ENCODE data around the gene EPN2.
A peak's percentile ranks its signal among the peaks of the same experiment; 100 is the strongest.

EPN2 gene

DNA sequence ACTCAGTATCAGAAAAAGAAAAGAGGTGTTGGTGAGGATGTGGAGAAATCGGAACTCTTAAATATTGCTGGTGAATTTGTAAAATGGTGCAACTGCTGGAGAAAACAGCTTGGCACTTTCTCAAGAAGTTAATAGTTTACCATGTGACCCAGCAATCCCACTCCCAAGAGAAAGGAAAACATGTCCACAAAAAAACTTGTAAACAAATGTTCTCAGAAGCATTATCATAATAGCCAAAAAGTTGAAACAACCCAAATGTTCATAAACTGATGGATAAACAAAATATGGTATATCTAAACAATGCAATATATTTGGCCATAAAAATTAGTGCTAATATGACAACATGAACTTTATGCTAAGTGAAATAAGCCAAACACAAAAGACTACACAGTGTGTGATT lies 138.6 kb downstream of the EPN2 start:
- ChIA-PET POLR2A (interaction anchor here (1.6 kb wide), 1 partner anchor 13 kb away, joined by 9 read pairs; the partner anchor contains the start of gene B9D1), CTCF (interaction anchor here (0.6 to 0.8 kb wide), 2 partner anchors 13 to 128 kb away, joined by 3 to 4 read pairs; partner anchors contain the start of gene B9D1)
- no peak for DNase-seq (ENCODE audit: extremely low spot score)
- TF ChIP-seq LEF1 (IDR thresholded peaks at IDR 0.05; ENCODE audit: borderline replicate concordance) = no peak
- TF ChIP-seq SP1 (IDR thresholded peaks at IDR 0.05) = no peak
- no peak for TF ChIP-seq NFRKB (IDR thresholded peaks at IDR 0.05)
- TF ChIP-seq ZNF384 (IDR thresholded peaks at IDR 0.05) = no peak
- TF ChIP-seq FOXM1 (IDR thresholded peaks at IDR 0.05; ENCODE audit: borderline replicate concordance) = no peak
- no peak for TF ChIP-seq ARNT (IDR thresholded peaks at IDR 0.05)
- TF ChIP-seq SUZ12 (IDR thresholded peaks at IDR 0.05) = no peak
- TF ChIP-seq BHLHE40 (IDR thresholded peaks at IDR 0.05; ENCODE audit: borderline replicate concordance) = no peak
- TF ChIP-seq CTBP1 (IDR thresholded peaks at IDR 0.05; ENCODE audit: borderline replicate concordance) = no peak

DNA sequence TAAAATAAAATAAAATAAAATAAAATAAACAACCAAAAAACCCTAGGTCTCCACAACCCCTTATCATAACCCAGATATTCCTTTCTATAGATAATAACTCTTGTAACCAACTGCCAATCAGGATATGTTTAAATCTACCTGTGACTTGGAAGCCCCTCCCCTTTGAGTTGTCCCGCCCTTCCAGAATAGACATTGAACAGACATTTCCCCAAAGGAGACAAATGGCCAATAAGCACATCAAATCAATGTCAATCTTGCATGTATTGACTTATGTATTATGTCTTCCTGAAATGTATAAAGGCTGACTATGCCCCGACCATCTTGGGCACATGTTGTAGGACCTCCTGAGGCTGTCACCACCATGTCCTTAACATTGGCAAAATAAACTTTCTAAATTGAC lies 139.6 kb downstream of the EPN2 start:
- TF ChIP-seq L3MBTL2 (conservative IDR thresholded peaks at IDR 0.05) (no peak), ELF4 (IDR thresholded peaks at IDR 0.05) (no peak)
- TF ChIP-seq, protein P1, sequence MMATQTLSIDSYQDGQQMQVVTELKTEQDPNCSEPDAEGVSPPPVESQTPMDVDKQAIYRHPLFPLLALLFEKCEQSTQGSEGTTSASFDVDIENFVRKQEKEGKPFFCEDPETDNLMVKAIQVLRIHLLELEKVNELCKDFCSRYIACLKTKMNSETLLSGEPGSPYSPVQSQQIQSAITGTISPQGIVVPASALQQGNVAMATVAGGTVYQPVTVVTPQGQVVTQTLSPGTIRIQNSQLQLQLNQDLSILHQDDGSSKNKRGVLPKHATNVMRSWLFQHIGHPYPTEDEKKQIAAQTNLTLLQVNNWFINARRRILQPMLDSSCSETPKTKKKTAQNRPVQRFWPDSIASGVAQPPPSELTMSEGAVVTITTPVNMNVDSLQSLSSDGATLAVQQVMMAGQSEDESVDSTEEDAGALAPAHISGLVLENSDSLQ (IDR thresholded peaks at IDR 0.05) = peak; percentile 85
- DNase-seq (ENCODE audit: extremely low spot score) = no peak
- POLR2A ChIA-PET = interaction anchor here (0.7 to 4.3 kb wide), 26 partner anchors 12 to 421 kb away, joined by 3 to 112 read pairs (median 6); partner anchors contain the start of genes B9D1 and MFAP4
- CTCF ChIA-PET = interaction anchor here (1.0 to 2.2 kb wide), 2 partner anchors 14 to 20 kb away, joined by 3 to 22 read pairs; partner anchors contain the start of gene B9D1

DNA sequence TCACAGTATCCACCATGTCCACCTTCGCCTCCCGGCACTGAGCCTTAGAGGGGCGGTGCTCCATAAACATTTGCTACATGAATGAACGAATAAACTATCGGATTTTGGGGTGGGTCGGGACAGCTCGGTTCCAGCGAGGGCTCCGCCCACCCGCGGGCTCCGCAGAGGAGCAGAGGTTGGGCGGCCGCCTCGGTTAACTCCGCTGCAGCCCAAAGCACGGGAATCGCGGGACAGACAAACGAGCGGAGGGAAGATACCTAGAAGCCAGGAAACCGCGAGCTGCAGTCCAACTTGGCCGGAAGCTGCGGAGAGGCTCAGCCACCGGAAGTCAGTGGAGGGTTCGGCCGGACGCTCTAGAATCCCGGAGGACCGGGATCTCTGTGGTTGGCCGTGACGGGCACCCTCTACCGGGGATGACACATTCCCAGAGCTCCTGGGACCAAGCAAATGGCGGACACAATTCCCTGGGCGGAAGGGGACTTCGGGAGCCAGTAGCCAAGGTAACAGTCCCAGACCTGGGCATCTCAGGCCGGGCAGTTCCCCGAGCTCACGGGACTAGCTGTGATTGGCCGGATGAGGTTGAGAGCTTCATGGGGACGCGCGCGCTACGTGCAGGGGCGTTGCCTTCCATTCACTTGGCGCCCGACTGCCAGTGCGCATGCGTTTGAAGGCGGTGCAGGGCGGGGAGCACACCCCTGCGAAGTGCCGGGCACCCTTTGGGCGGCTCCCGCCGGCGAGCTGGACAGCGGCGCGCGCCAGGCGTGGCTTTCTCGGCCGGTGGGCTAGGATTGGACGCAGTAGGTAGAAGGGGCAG lies 140.6 kb downstream of the EPN2 start:
- POLR2A ChIA-PET = interaction anchor here (0.7 to 4.3 kb wide), 51 partner anchors 9 to 420 kb away, joined by 3 to 112 read pairs (median 5); partner anchors contain the start of genes ALDH3A2, B9D1 and MFAP4
- CTCF ChIA-PET = interaction anchor here (0.7 to 2.2 kb wide), 7 partner anchors 11 to 389 kb away, joined by 3 to 22 read pairs (median 3); partner anchors contain the start of gene B9D1
- TF ChIP-seq ELF4 (IDR thresholded peaks at IDR 0.05) (peak; percentile 29; the same call in 1 of the 2 replicates), FOXK2 (IDR thresholded peaks at IDR 0.05) (no peak), L3MBTL2 (conservative IDR thresholded peaks at IDR 0.05) (0 out of 2 replicates have a peak, but pooled peaks have one; percentile 21), HDGF (IDR thresholded peaks at IDR 0.05; ENCODE audit: borderline replicate concordance) (peak; percentile 100)
- TF ChIP-seq, protein P1 (IDR thresholded peaks at IDR 0.05) = peak; percentile 29

DNA sequence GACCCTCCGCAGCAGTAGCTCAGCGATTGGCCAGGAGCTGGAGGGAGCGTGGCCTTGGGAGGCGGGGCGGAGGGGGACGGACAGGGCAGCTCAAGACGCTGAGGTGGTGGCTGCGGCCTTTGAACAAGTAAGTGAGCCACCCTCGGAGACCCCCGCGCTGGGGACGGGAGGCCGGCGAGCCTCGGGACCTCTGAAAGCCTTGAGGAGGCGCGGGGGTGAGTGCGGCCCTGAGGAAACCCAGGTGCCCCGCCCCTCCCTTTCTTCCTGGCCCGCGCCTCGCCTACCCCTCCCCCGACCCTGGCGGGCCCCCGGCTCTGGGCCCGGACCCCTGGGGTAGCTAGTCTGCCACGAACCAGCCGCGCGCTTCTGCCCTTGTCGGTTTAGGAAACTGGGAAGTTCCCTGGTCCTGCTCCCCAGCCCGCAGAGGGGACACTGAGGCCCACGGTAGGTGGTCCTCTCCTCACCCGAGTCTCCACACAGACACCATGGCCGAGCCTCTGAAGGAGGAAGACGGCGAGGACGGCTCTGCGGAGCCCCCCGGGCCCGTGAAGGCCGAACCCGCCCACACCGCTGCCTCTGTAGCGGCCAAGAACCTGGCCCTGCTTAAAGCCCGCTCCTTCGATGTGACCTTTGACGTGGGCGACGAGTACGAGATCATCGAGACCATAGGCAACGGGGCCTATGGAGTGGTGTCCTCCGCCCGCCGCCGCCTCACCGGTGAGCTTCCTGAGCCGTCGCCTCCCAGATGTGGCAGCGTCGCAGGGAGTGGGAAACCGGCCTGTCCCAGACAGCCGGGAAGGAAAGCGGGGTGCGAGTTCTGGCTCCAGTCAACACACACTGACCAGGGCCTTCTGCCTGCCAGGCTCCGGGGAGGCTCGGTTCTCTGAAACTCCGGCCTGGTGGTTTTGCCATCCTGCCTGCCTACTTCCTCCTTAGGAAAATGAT lies 141.5 kb downstream of the EPN2 start, which contains the start of gene MAPK7:
MAPK7 (plus strand) TSS at position 83 of the 945 bp plus-strand sequence; CDS start at position 486, 403 bp downstream.
- CTCF ChIA-PET = interaction anchor here (0.7 to 2.2 kb wide), 6 partner anchors 10 to 388 kb away, joined by 3 to 22 read pairs (median 4); partner anchors contain the start of gene B9D1
- no peak for TF ChIP-seq SP1 (IDR thresholded peaks at IDR 0.05)
- TF ChIP-seq ELF4 (IDR thresholded peaks at IDR 0.05) = no peak
- no peak for TF ChIP-seq ZNF384 (IDR thresholded peaks at IDR 0.05)
- TF ChIP-seq CTBP1 (IDR thresholded peaks at IDR 0.05; ENCODE audit: borderline replicate concordance) = no peak
- TF ChIP-seq HDGF (IDR thresholded peaks at IDR 0.05; ENCODE audit: borderline replicate concordance) = 0 out of 2 replicates have a peak, but pooled peaks have one; percentile 10
- no peak for TF ChIP-seq LEF1 (IDR thresholded peaks at IDR 0.05; ENCODE audit: borderline replicate concordance)
- TF ChIP-seq, protein P1 (IDR thresholded peaks at IDR 0.05) = peak; percentile 82
- TF ChIP-seq SUZ12 (IDR thresholded peaks at IDR 0.05) = no peak
- TF ChIP-seq ARNT (IDR thresholded peaks at IDR 0.05) = no peak
- no peak for DNase-seq (ENCODE audit: extremely low spot score)
- POLR2A ChIA-PET = interaction anchor here (0.7 to 4.3 kb wide), 39 partner anchors 10 to 419 kb away, joined by 3 to 112 read pairs (median 6); partner anchors contain the start of genes ALDH3A2, B9D1 and MFAP4

More for the DNA sequence above, 140.6 kb downstream of the EPN2 start:
- peak; percentile 99 for DNase-seq (ENCODE audit: extremely low spot score)

DNA sequence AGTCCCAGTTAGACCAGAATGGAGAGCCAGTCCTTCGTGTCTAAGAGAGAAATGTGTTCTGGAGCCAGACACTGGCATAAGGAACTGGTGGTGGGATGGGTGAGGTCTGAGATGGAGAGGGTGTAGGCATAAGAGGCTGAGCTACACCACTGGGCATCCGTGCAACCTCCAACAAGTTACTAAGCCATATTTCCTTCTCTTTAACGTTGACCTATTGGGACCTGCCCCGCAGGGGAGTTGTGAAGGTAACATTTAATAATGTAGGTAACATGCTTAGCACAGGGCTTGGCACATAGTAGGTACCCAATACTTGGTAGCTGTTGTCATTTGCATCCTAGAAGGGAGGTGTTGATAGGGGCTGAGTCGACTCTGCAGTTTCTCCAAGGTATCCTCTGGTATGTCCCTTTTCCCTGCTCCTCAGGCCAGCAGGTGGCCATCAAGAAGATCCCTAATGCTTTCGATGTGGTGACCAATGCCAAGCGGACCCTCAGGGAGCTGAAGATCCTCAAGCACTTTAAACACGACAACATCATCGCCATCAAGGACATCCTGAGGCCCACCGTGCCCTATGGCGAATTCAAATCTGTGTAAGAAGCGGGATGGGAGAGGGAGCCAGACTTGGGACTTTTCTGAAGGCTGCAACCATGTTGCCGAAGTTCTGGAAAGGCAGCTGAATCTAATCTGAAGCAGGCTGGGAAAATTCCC lies 142.3 kb downstream of the EPN2 start:
- POLR2A ChIA-PET = interaction anchor here (2.4 to 4.3 kb wide), 3 partner anchors 10 to 22 kb away, joined by 12 to 112 read pairs (median 26); partner anchors contain the start of gene MFAP4
- CTCF ChIA-PET = no interaction called here
- DNase-seq (ENCODE audit: extremely low spot score) = no peak
- no peak for TF ChIP-seq SP1 (IDR thresholded peaks at IDR 0.05)
- no peak for TF ChIP-seq ELF4 (IDR thresholded peaks at IDR 0.05)
- TF ChIP-seq FOXA1 (IDR thresholded peaks at IDR 0.05) = no peak
- no peak for TF ChIP-seq BHLHE40 (IDR thresholded peaks at IDR 0.05; ENCODE audit: borderline replicate concordance)
- TF ChIP-seq, protein P1 (IDR thresholded peaks at IDR 0.05) = no peak
- TF ChIP-seq L3MBTL2 (conservative IDR thresholded peaks at IDR 0.05) = no peak
- TF ChIP-seq TARDBP (IDR thresholded peaks at IDR 0.05) = no peak
- no peak for TF ChIP-seq SUZ12 (IDR thresholded peaks at IDR 0.05)
- TF ChIP-seq FOXM1 (IDR thresholded peaks at IDR 0.05; ENCODE audit: borderline replicate concordance) = no peak
- no peak for TF ChIP-seq ZNF384 (IDR thresholded peaks at IDR 0.05)
- no peak for TF ChIP-seq NFRKB (IDR thresholded peaks at IDR 0.05)
- no peak for TF ChIP-seq HDGF (IDR thresholded peaks at IDR 0.05; ENCODE audit: borderline replicate concordance)
- no peak for TF ChIP-seq FOXK2 (IDR thresholded peaks at IDR 0.05)
- no peak for TF ChIP-seq LEF1 (IDR thresholded peaks at IDR 0.05; ENCODE audit: borderline replicate concordance)
- no peak for TF ChIP-seq ARNT (IDR thresholded peaks at IDR 0.05)
- no peak for TF ChIP-seq CTBP1 (IDR thresholded peaks at IDR 0.05; ENCODE audit: borderline replicate concordance)
